Neural cell (in vitro differentiated cells): Measurements from ENCODE around the gene PRG2. TPM values are rescaled to one million over a fixed set of nuclear protein-coding genes. Genes with fewer than 3 reads are reported as not detected.

Experiments used
- H2AFZ ChIP-seq: fragments of 200-600, 300-800 bp; sonication (generic), shearing (Covaris generic); 2 replicates; pipeline ENCODE4 v1.6.0; 2014; ENCODE audit warnings: low read depth, mild to moderate bottlenecking, antibody characterized with exemption, low read length, moderate library complexity
- H3F3A ChIP-seq: fragments of 200-600 bp; shearing (Covaris generic); 2 replicates; pipeline ENCODE4 v1.6.1; 2016; ENCODE audit warnings: mild to moderate bottlenecking, moderate library complexity, mixed read lengths, antibody characterized with exemption, low read length; ENCODE audit not compliant: insufficient read depth, poor library complexity, severe bottlenecking
- H3K27ac ChIP-seq: fragments of 200-600, 300-800 bp; sonication (generic), shearing (Covaris generic); 2 replicates; pipeline ENCODE4 v1.5.1; 2014; ENCODE audit warnings: mild to moderate bottlenecking, low read length, moderate library complexity
- H3K27me3 ChIP-seq: fragments of 300-800, 200-600 bp; sonication (generic), shearing (Covaris generic); 2 replicates; pipeline ENCODE4 v1.6.0; 2014; ENCODE audit warnings: mild to moderate bottlenecking, low read depth, low read length, moderate library complexity; ENCODE audit not compliant: insufficient read depth
- H3K36me3 ChIP-seq: fragments of 300-800, 200-600 bp; sonication (generic), shearing (Covaris generic); 2 replicates; pipeline ENCODE4 v1.5.1; 2014; ENCODE audit warnings: mild to moderate bottlenecking, antibody characterized with exemption, low read length, moderate library complexity; ENCODE audit not compliant: insufficient read depth
- H3K4me2 ChIP-seq: fragments of 300-800, 200-600 bp; sonication (generic), shearing (Covaris generic); 2 replicates; pipeline ENCODE4 v1.6.0; 2014; ENCODE audit warnings: mild to moderate bottlenecking, low read length
- H3K4me3 ChIP-seq: fragments of 300-800, 200-600 bp; sonication (generic), shearing (Covaris generic); 2 replicates; pipeline ENCODE4 v1.5.1; 2014; ENCODE audit warnings: mild to moderate bottlenecking, low read length, moderate library complexity
- H3K79me2 ChIP-seq: fragments of 200-600 bp; shearing (Covaris generic); replicated peaks from 2 replicates; pipeline ENCODE4 v1.6.0; 2014; ENCODE audit warnings: mild to moderate bottlenecking, low read length, moderate library complexity; ENCODE audit not compliant: insufficient read depth
- H3K9ac ChIP-seq: fragments of 300-800, 200-600 bp; sonication (generic), shearing (Covaris generic); 2 replicates; pipeline ENCODE4 v1.6.1; 2016; ENCODE audit warnings: mild to moderate bottlenecking, low read length, mixed read lengths
- H3K9me2 ChIP-seq: fragments of 200-600 bp; shearing (Covaris generic); 2 replicates; pipeline ENCODE4 v1.6.1; 2016; ENCODE audit warnings: mild to moderate bottlenecking, low read length, mixed read lengths; ENCODE audit not compliant: insufficient read depth
- H3K9me3 ChIP-seq: fragments of 200-600, 300-800 bp; sonication (generic), shearing (Covaris generic); 2 replicates; pipeline ENCODE4 v1.6.1; 2016; ENCODE audit warnings: mild to moderate bottlenecking, mixed run types, low read length, moderate library complexity, mixed read lengths
- H4K20me1 ChIP-seq: fragments of 200-600 bp; shearing (Covaris generic); 2 replicates; pipeline ENCODE4 v1.6.1; 2016; ENCODE audit warnings: mild to moderate bottlenecking, mixed run types; ENCODE audit not compliant: insufficient read depth
- EP300 ChIP-seq: fragments of 450-650 bp; conservative IDR thresholded peaks from 2 replicates; pipeline ENCODE4 v1.6.1; 2014; ENCODE audit warnings: antibody characterized with exemption, mild to moderate bottlenecking, moderate library complexity; ENCODE audit not compliant: poor library complexity, severe bottlenecking
- EZH2 ChIP-seq: fragments of 200-600, 300-800 bp; shearing (Covaris generic), sonication (generic); IDR thresholded peaks from 2 replicates; pipeline ENCODE4 v1.6.1; 2014; ENCODE audit warnings: antibody characterized with exemption, low read length, borderline replicate concordance, mild to moderate bottlenecking; ENCODE audit not compliant: insufficient read depth, poor library complexity, severe bottlenecking
- MXI1 ChIP-seq: fragments of 450-650 bp; conservative IDR thresholded peaks from 2 replicates; pipeline ENCODE4 v1.6.1; 2014; ENCODE audit warnings: antibody characterized with exemption, mild to moderate bottlenecking; ENCODE audit not compliant: poor library complexity, severe bottlenecking
- POLR2AphosphoS5 ChIP-seq: IDR thresholded peaks from 2 replicates; pipeline ENCODE4 v1.6.1; 2012
- RAD21 ChIP-seq: fragments of 450-650 bp; conservative IDR thresholded peaks from 2 replicates; pipeline ENCODE4 v1.6.1; 2014; ENCODE audit warnings: antibody characterized with exemption, mild to moderate bottlenecking, moderate library complexity
- SMC3 ChIP-seq: fragments of 450-650 bp; conservative IDR thresholded peaks from 2 replicates; pipeline ENCODE4 v1.6.1; 2014; ENCODE audit warnings: antibody characterized with exemption, mild to moderate bottlenecking, moderate library complexity; ENCODE audit not compliant: poor library complexity
- TAF1 ChIP-seq: IDR thresholded peaks from 2 replicates; pipeline ENCODE4 v1.6.1; 2012; ENCODE audit warnings: low read depth
- polyA plus RNA-seq: library from polyadenylated mRNA; depleted of rRNA; stranded (reverse); fragments of >200 nt; gene quantifications from 2 replicates; pipeline ENCODE4 v1.2.3, GENCODE V29; 2014
- TF ChIP-seq, protein P1 (sequence below): fragments of 450-650 bp; IDR thresholded peaks from 2 replicates; pipeline ENCODE4 v1.5.1; 2014; ENCODE audit warnings: antibody characterized with exemption, mild to moderate bottlenecking, moderate library complexity; ENCODE audit not compliant: poor library complexity, severe bottlenecking
- TF ChIP-seq, protein P2 (sequence below): IDR thresholded peaks from 2 replicates; pipeline ENCODE4 v1.6.1; 2012; ENCODE audit warnings: borderline replicate concordance

PRG2 gene
- polyA plus RNA-seq, 1 donor from 2014 or later, result not detected

DNA sequence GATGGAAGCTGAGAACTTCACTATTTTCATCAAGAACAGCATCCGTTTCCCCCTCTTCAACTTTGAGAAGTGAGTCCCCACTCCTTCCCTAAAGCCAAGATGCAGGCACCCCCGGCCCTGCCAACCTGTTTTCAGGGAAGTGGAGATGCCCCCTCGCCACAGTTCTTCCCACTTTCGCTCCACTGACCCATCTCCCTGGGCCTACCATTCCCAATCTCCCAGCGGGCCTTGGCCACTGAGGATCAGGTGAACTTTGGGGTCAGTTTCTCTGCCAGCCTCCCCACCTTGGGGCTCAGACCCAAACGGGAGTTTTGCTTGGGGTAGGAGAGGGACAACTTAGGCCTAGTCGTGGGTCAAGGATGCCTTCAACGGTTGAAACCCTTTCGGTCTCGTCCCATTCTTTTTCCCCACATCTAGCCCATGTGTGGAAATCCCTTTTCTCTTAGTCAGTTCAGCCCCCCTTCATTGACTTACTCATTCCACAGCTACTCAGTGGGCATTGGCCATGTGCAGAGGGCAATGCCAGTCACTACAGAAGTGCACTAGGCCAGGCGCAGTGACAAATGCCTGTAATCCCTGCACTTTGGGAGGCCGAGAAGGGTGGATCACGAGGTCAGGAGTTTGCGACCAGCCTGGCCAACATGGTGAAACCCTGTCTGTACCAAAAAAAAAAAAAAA is 41.7 kb downstream of the PRG2 start:
- Histone ChIP-seq H4K20me1 (no peaks in the 10 kb centered on the region), H2AFZ (no peak overlapping the region), H3K27me3 (no peaks in the 10 kb centered on the region), H3K79me2 (no peaks in the 10 kb centered on the region), H3K4me3 (no peak overlapping the region), H3K27ac (no peak overlapping the region), H3K9ac (no peak overlapping the region), H3F3A (no peaks in the 10 kb centered on the region), H3K36me3 (no peaks in the 10 kb centered on the region), H3K9me2 (no peaks in the 10 kb centered on the region), H3K9me3 (no peaks in the 10 kb centered on the region), H3K4me2 (no peak overlapping the region)
- TF ChIP-seq POLR2AphosphoS5, result no peak
- no peak for TF ChIP-seq EP300
- TF ChIP-seq MXI1, result no peak
- TF ChIP-seq, protein P1, sequence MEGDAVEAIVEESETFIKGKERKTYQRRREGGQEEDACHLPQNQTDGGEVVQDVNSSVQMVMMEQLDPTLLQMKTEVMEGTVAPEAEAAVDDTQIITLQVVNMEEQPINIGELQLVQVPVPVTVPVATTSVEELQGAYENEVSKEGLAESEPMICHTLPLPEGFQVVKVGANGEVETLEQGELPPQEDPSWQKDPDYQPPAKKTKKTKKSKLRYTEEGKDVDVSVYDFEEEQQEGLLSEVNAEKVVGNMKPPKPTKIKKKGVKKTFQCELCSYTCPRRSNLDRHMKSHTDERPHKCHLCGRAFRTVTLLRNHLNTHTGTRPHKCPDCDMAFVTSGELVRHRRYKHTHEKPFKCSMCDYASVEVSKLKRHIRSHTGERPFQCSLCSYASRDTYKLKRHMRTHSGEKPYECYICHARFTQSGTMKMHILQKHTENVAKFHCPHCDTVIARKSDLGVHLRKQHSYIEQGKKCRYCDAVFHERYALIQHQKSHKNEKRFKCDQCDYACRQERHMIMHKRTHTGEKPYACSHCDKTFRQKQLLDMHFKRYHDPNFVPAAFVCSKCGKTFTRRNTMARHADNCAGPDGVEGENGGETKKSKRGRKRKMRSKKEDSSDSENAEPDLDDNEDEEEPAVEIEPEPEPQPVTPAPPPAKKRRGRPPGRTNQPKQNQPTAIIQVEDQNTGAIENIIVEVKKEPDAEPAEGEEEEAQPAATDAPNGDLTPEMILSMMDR, result no peak
- TF ChIP-seq, protein P2, sequence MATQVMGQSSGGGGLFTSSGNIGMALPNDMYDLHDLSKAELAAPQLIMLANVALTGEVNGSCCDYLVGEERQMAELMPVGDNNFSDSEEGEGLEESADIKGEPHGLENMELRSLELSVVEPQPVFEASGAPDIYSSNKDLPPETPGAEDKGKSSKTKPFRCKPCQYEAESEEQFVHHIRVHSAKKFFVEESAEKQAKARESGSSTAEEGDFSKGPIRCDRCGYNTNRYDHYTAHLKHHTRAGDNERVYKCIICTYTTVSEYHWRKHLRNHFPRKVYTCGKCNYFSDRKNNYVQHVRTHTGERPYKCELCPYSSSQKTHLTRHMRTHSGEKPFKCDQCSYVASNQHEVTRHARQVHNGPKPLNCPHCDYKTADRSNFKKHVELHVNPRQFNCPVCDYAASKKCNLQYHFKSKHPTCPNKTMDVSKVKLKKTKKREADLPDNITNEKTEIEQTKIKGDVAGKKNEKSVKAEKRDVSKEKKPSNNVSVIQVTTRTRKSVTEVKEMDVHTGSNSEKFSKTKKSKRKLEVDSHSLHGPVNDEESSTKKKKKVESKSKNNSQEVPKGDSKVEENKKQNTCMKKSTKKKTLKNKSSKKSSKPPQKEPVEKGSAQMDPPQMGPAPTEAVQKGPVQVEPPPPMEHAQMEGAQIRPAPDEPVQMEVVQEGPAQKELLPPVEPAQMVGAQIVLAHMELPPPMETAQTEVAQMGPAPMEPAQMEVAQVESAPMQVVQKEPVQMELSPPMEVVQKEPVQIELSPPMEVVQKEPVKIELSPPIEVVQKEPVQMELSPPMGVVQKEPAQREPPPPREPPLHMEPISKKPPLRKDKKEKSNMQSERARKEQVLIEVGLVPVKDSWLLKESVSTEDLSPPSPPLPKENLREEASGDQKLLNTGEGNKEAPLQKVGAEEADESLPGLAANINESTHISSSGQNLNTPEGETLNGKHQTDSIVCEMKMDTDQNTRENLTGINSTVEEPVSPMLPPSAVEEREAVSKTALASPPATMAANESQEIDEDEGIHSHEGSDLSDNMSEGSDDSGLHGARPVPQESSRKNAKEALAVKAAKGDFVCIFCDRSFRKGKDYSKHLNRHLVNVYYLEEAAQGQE, result no peak
- no peak for TF ChIP-seq RAD21
- no peak for TF ChIP-seq TAF1
- no peak for TF ChIP-seq SMC3
- TF ChIP-seq EZH2, result no peak

DNA sequence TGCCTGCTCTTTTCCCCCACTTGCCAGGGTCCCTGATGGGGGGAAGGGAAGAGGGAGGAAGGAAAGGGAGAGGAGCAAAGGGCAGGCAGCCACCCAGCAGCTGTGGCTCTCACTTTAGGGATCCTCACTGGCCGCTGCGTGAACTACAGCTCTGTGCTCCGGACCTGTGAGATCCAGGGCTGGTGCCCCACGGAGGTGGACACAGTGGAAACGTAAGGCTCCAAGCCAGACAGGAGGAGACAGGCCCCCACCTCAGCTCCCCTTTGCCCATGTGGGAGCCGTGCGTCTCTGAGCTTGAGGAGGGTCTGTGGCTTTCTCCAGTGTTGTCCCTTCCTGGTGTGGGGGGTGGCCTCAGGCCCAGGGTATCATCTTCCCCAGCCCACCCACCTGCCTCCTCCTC is 42.4 kb downstream of the PRG2 start:
- Histone ChIP-seq H3K4me3 (no peak overlapping the region), H3K27me3 (no peaks in the 10 kb centered on the region), H3K79me2 (no peaks in the 10 kb centered on the region), H3K36me3 (no peaks in the 10 kb centered on the region), H2AFZ (no peak overlapping the region), H3K9me2 (no peaks in the 10 kb centered on the region), H3K27ac (no peak overlapping the region), H4K20me1 (no peaks in the 10 kb centered on the region), H3F3A (no peaks in the 10 kb centered on the region), H3K9me3 (no peaks in the 10 kb centered on the region), H3K4me2 (no peak overlapping the region), H3K9ac (no peak overlapping the region)
- TF ChIP-seq RAD21 (no peak), EZH2 (no peak), TAF1 (no peak), SMC3 (no peak), MXI1 (no peak), EP300 (no peak), POLR2AphosphoS5 (no peak)
- TF ChIP-seq, protein P1, result no peak
